HG02981 (cell line): ENCODE results near the gene GABRD.

Experiments used
- ATAC-seq: cut with Tn5 transposase; IDR thresholded peaks from one replicate; pipeline ENCODE4 v1.9.1; 2021; ENCODE audit warnings: mild to moderate bottlenecking, moderate library complexity; ENCODE audit not compliant: unreplicated experiment

The GABRD gene

GRCh38 chr1:2052054-2052679 is 33.0 kb downstream of the GABRD start:
- ATAC-seq, result no peak

- no peak for ATAC-seq
Measured at GRCh38 chr1:2052756-2053155, 33.6 kb downstream of the GABRD start.

- ATAC-seq, result no peak
Measured at GRCh38 chr1:2053217-2053616, 34.1 kb downstream of the GABRD start.

GRCh38 chr1:2053784-2054376 is 34.7 kb downstream of the GABRD start:
- ATAC-seq, result no peak

GRCh38 chr1:2054560-2054959 is 35.4 kb downstream of the GABRD start:
- no peak for ATAC-seq

- ATAC-seq, result no peak
Measured at GRCh38 chr1:2055911-2056575, 36.9 kb downstream of the GABRD start.

- no peak for ATAC-seq
Measured at GRCh38 chr1:2056955-2057590, 37.9 kb downstream of the GABRD start.

GRCh38 chr1:2059290-2059953 is 40.3 kb downstream of the GABRD start:
- no peak for ATAC-seq

GRCh38 chr1:2060072-2060471 is 40.9 kb downstream of the GABRD start:
- ATAC-seq, result no peak

GRCh38 chr1:2060535-2060934 is 41.4 kb downstream of the GABRD start:
- ATAC-seq, result no peak

GRCh38 chr1:2061065-2061778 is 42.1 kb downstream of the GABRD start:
- ATAC-seq, result no peak

GRCh38 chr1:2065699-2066098 is 46.6 kb downstream of the GABRD start:
- ATAC-seq, result no peak

GRCh38 chr1:2067393-2067792 is 48.2 kb downstream of the GABRD start:
- no peak for ATAC-seq

- ATAC-seq, result no peak
Measured at GRCh38 chr1:2067981-2068380, 48.8 kb downstream of the GABRD start.

- ATAC-seq, result no peak
Measured at GRCh38 chr1:2068951-2069350, 49.8 kb downstream of the GABRD start.

GRCh38 chr1:2070016-2070415 is 50.9 kb downstream of the GABRD start:
- ATAC-seq, result no peak

- ATAC-seq, result no peak
Measured at GRCh38 chr1:2070800-2071530, 51.8 kb downstream of the GABRD start.

- ATAC-seq, result no peak
Measured at GRCh38 chr1:2072109-2072806, 53.1 kb downstream of the GABRD start.

GRCh38 chr1:2072891-2073290 is 53.7 kb downstream of the GABRD start:
- no peak for ATAC-seq
